GM18870 (cell line): Measurements from ENCODE around the gene CNTN1.

Source experiments
- ATAC-seq: cut with Tn5 transposase; IDR thresholded peaks from one replicate; pipeline ENCODE4 v1.9.1; 2021; ENCODE audit warnings: moderate library complexity; ENCODE audit not compliant: unreplicated experiment

CNTN1 gene

DNA sequence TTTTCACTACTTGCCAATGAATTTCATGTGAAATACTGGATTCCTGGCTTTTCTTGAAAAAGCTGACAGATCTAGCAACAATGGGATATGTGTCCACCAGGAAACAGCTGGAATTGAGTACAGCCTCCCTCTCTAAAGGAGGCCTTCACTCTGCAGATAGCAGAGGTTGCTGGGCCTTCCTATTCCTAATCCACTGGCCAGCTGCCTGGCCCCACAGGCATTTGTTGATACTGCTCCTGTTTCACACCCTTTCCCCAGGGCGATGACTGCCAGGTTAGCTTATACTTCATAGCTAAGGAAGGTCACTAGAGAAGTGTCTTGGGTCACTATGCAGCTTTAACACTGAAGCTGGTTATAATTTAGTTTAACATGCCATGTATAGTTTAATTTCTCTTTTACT, 408.3 kb downstream of the CNTN1 start:
- ATAC-seq: no peak

DNA sequence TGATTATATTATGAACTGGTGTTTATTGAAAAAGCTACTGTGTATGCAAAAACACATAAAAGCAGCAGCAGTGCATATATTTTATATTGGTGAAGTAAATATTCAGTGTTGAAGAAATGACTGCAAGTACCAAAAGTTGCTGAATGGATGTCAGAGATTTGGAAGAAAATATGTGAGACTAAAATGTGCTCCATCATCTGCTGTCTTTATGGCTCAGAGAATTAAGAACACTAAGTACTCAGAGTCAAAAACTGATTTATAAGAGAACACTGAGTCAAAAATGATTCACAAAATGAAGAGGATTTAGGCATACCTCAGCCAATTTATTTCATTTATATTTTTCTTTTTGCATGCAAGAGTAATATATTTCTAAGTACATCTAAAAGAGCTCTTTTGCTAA, 409.6 kb downstream of the CNTN1 start:
- ATAC-seq: no peak

DNA sequence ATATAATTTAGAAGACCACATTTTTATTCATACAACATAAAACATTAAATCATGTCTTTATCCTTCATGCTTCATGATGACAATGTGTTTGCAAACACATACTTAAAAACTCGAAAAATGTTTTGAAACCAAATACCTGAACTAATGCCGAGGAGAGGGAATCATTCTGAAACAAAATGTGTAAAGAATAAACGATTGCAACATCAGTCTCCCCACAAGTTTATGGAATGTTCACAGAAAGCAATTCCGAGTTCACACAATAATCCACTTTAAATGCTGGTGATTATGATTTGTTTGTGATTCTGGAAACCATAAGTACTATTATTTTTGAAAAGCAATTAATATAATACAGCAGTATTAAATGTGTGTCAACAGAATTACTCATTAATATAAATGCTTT, 411.4 kb downstream of the CNTN1 start:
- ATAC-seq: no peak

DNA sequence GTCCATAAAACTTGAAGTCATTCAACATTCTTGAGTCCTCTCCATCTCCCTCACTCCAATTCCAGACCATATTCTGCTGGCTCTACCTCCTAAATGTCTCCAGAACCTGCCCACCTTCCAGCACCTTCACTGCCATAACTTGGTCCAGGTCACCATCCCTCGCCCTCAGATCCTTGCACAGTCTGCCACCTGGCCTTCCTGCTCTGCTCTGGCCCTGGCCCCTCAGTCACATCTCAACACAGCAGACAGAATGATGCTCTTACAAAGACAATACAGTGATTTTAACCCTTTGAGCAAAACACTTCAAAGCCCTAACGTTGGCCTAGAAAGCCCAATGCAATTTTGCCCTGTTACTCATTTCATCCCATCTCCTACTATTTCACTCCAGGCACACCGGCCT, 414.1 kb downstream of the CNTN1 start:
- ATAC-seq: no peak

DNA sequence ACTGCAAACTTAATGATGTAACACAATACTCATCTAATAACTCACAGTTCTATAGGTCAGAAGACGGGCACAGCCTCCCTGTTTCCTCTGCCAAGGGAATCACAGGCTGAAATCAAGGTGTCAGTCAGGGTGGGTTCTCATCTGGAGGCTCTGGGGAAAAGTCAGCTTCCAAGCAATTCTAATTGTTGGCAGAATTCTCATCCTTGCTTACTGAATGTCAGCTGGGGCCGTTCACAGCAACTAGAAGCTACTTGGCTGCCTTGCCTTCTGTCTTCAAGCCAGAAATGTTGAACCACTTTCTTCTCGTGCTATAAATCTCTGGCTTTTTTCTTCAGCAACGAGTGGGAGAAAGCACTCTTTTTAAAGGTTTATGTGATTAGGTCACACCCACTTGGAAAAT, 415.8 kb downstream of the CNTN1 start:
- no peak for ATAC-seq

DNA sequence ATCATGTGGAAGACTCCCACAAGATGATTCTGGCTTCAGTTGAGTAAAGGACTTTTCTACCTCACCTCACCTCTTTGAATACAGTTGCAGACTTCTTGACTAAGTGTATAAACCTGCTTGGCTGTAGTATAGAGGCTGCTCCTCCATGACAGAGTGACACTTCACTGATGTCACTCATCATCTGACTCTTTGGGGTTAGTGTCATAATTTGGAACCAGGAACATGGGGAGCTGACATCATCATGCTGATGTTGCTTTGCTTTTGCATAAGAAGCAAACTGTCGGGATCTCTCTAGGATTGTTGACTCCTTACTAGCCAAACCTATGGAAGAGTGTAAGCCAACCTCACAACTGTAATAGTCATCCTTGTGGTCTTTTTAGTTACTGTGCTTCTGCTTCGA, 420.7 kb downstream of the CNTN1 start:
- ATAC-seq: no peak

DNA sequence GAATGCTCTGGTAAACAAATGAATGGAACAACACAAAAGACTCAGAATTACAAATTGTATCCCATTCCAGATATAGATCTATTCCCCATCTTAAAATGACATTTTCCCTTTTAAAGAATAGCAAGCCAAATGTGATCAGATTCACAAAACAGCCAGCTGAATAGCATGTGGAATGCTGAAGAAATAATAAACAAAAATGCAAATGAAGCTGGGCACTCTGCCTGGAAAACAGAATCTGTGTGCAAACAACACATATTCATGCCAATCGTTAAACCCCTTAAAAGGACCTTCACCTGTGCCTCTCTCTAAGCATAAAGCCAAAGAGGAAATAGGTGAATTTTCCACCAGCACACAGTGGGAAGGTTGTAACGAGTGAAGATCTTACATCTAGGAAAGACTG, 428.0 kb downstream of the CNTN1 start:
- ATAC-seq: no peak

DNA sequence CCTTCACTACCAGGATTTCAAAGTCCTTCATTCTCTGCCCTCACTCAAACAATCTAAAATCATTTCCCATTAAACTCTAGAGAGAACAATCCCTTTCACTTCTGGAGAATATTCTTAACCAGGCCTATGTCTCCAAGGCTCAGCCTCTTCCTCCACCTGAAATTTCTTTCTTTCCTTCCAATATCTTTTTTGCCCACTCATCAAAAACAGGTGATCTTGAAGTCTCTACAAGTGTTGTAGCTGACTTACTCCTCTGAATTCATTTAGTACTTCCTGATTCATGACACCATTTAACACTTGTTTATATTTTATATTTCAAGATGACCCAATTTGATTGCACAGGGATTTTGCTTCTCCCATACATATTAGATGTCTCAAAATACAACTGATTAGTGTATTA, 429.1 kb downstream of the CNTN1 start:
- ATAC-seq: no peak
